Superior temporal gyrus (tissue), 1 donor: Measurements from ENCODE around the gene DOK1.

Experiments
- DNase-seq: peaks from one replicate; pipeline ENCODE4 v3.0.0-alpha.2; 2016; ENCODE audit errors: extremely low spot score

DOK1 gene

GRCh38 chr2:74525717-74526648 lies 28.5 kb upstream of the DOK1 start, which contains the start of gene DQX1:
DQX1 (minus strand) TSS chr2:74526231; CDS start chr2:74525729, 502 bp downstream.
- DNase-seq, result no peak

- DNase-seq, result no peak
Observed at GRCh38 chr2:74526649-74527230, 27.8 kb upstream of the DOK1 start.

- no peak for DNase-seq
Observed at GRCh38 chr2:74527741-74528140, 26.8 kb upstream of the DOK1 start.

GRCh38 chr2:74528600-74529356 lies 25.7 kb upstream of the DOK1 start:
- no peak for DNase-seq

GRCh38 chr2:74529357-74530238 lies 24.9 kb upstream of the DOK1 start, which contains the start of the genes AUP1 and HTRA2:
AUP1 (minus strand) TSS chr2:74529706; CDS start chr2:74529629, 77 bp downstream.
HTRA2 (plus strand) TSS chr2:74529933; CDS start chr2:74530007, 74 bp downstream.
- DNase-seq, result peak; percentile 99

GRCh38 chr2:74530239-74531187 lies 24.0 kb upstream of the DOK1 start:
- no peak for DNase-seq

GRCh38 chr2:74531666-74532065 lies 22.9 kb upstream of the DOK1 start:
- DNase-seq, result no peak

GRCh38 chr2:74532222-74532621 lies 22.3 kb upstream of the DOK1 start:
- DNase-seq, result no peak

GRCh38 chr2:74533464-74533863 lies 21.1 kb upstream of the DOK1 start:
- DNase-seq, result no peak

GRCh38 chr2:74534411-74534810 lies 20.1 kb upstream of the DOK1 start:
- DNase-seq, result no peak

GRCh38 chr2:74535440-74535965 lies 19.0 kb upstream of the DOK1 start:
- DNase-seq, result no peak

GRCh38 chr2:74536166-74536950 lies 18.2 kb upstream of the DOK1 start:
- no peak for DNase-seq

GRCh38 chr2:74537140-74537539 lies 17.4 kb upstream of the DOK1 start:
- no peak for DNase-seq

GRCh38 chr2:74538881-74539339 lies 15.6 kb upstream of the DOK1 start:
- DNase-seq, result no peak

- DNase-seq, result no peak
Observed at GRCh38 chr2:74540291-74540690, 14.2 kb upstream of the DOK1 start.

GRCh38 chr2:74542978-74543377 lies 11.5 kb upstream of the DOK1 start:
- no peak for DNase-seq

GRCh38 chr2:74544634-74545033 lies 9.9 kb upstream of the DOK1 start:
- DNase-seq, result no peak

- DNase-seq, result no peak
Observed at GRCh38 chr2:74546004-74546403, 8.5 kb upstream of the DOK1 start.
